ENCODE measurements around the gene EXTL1. TPM values are rescaled to one million over a fixed set of nuclear protein-coding genes. Genes with fewer than 3 reads are reported as not detected.

The EXTL1 gene
- polyA plus RNA-seq, 1 donor (not counting 4 experiments of a cell fraction or from before 2014, with no cell fraction given) = 0.13 TPM

DNA sequence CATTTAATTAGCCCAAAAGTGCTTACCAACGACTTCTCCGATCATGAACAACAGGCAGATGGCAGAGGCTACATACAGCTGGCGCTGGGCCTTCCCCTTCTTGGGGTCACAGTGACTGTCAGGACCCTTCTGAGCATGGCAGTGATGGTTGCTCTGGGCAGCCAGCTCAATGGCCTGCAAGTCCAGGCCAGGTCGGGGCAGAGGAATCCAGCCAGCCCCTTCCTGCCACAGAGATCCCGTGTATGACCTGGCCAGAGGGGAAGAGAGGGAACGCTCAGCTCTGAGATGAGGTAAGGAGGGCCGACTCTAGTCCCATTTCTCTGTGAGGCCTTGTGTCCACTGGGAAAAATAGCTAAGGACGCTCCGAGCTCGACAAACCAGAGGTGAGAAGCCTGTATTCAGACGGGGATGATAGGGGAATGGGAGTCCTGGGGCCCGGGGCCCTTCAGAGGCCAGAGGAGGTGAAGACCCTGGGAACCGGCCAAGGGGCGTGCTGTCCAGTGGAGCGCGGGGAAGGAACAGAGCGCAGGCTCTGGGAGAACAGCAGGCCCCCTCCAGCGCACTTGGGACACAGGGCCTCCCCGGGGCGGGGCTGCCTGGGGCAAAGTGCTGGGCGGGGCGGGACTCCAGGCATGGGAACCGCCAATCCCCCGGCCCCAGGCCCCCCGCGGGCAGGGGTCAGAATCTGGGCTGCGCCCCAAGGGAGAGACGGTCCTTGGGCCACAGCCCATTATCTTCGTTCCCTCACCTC lies 23.6 kb downstream of the EXTL1 start:
- Histone ChIP-seq H3K4me1 (ENCODE audit: control insufficient read depth, extremely low read depth, insufficient read depth, low read length) (no peaks in the 10 kb centered on the region), H3K9me3 (ENCODE audit: control insufficient read depth, low read depth, low read length) (no peaks in the 10 kb centered on the region), H2AFZ (ENCODE audit: control insufficient read depth, low read length) (no peak overlapping the region), H3K4me2 (ENCODE audit: control insufficient read depth, extremely low read depth, insufficient read depth, low read depth, low read length) (no peak overlapping the region), H3K27ac (ENCODE audit: control insufficient read depth, insufficient read depth, low read length) (no peak overlapping the region), H3K36me3 (ENCODE audit: control insufficient read depth in 2 of 2, extremely low read depth in 1 of 2, insufficient read depth in 2 of 2, low read length in 2 of 2) (no peaks in the 10 kb centered on the region), H3K4me3 (ENCODE audit: control insufficient read depth in 2 of 3, extremely low read depth in 1 of 3, insufficient read depth in 2 of 3, low read depth in 1 of 3, low read length in 3 of 3) (no peak overlapping the region), H4K20me1 (ENCODE audit: control insufficient read depth, extremely low read depth, insufficient read depth, low read length) (peaks cover 3% of the 10 kb centered on the region), H3K79me2 (ENCODE audit: control insufficient read depth, insufficient read depth, low read length) (no peaks in the 10 kb centered on the region), H3K27me3 (ENCODE audit: control insufficient read depth, extremely low read depth, insufficient read depth, low read length) (peaks cover 75% of the 10 kb centered on the region), H3K9ac (ENCODE audit: control insufficient read depth, extremely low read depth, insufficient read depth, low read length) (no peak overlapping the region), H3K9me1 (ENCODE audit: control insufficient read depth, extremely low read depth, insufficient read depth, low read length) (no peaks in the 10 kb centered on the region)
- DNase-seq (ENCODE audit: low read depth, low spot score) = no peak
- TF ChIP-seq EZH2 (IDR thresholded peaks at IDR 0.05; ENCODE audit: low read length) = no peak
- TF ChIP-seq, protein P1, sequence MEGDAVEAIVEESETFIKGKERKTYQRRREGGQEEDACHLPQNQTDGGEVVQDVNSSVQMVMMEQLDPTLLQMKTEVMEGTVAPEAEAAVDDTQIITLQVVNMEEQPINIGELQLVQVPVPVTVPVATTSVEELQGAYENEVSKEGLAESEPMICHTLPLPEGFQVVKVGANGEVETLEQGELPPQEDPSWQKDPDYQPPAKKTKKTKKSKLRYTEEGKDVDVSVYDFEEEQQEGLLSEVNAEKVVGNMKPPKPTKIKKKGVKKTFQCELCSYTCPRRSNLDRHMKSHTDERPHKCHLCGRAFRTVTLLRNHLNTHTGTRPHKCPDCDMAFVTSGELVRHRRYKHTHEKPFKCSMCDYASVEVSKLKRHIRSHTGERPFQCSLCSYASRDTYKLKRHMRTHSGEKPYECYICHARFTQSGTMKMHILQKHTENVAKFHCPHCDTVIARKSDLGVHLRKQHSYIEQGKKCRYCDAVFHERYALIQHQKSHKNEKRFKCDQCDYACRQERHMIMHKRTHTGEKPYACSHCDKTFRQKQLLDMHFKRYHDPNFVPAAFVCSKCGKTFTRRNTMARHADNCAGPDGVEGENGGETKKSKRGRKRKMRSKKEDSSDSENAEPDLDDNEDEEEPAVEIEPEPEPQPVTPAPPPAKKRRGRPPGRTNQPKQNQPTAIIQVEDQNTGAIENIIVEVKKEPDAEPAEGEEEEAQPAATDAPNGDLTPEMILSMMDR (optimal IDR thresholded peaks at IDR 0.05 in 1 of 3, IDR thresholded peaks at IDR 0.05 in 1 of 3, conservative IDR thresholded peaks at IDR 0.05 in 1 of 3; ENCODE audit: extremely low read depth in 1 of 3, insufficient read depth in 2 of 3, low read length in 3 of 3) = no peak
- FAIRE-seq = no peak
- dilution Hi-C loops (cut with MboI; ENCODE audit: extremely low pct_ligation_motif_present, low sequenced_read_pairs) = no loop called here

DNA sequence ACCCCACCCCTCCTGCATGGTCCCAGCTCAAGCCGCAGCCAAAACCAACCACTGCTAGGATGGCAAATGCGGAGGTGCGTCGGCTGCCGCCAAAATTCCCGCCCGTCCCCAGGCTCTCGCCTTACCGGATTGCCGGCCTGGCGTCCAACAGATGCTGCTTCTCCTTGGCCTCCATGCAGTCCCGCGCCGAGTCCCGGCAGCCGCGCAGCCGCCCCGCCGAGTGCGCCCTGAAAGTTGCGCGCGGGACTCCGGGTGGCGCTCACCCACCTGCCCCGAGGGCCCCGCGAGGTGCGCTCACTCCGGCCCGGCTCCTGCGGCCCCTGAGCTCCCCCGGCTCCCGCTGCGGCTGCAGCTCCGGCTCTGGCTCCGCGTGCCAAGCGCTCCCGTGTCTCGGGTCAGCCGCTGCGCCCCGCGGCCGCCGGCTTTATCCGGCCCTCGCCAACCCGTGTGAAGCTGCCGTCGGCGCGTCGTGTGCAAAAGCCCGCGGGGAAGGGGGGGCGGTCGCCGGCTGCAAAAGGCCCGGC lies 24.2 kb downstream of the EXTL1 start, which contains the start of gene SLC30A2:
Gene SLC30A2 (minus strand): TSS at position 397 of the 524 bp plus-strand sequence. CDS start 222 bp downstream, at position 175.
- dilution Hi-C loops (cut with MboI; ENCODE audit: extremely low pct_ligation_motif_present, low sequenced_read_pairs) = no loop called here
- no peak for FAIRE-seq

More for the DNA sequence above, 24.2 kb downstream of the EXTL1 start, which contains the start of gene SLC30A2:
- Histone ChIP-seq H4K20me1 (ENCODE audit: control insufficient read depth, extremely low read depth, insufficient read depth, low read length) (peaks cover 3% of the 10 kb centered on the region), H3K79me2 (ENCODE audit: control insufficient read depth, insufficient read depth, low read length) (no peaks in the 10 kb centered on the region), H3K4me1 (ENCODE audit: control insufficient read depth, extremely low read depth, insufficient read depth, low read length) (no peaks in the 10 kb centered on the region), H3K4me2 (ENCODE audit: control insufficient read depth, extremely low read depth, insufficient read depth, low read depth, low read length) (peak within 1 kb of the TSS; percentile 48), H3K27ac (ENCODE audit: control insufficient read depth, insufficient read depth, low read length) (no peak within 1 kb of the TSS), H3K4me3 (ENCODE audit: control insufficient read depth in 2 of 3, extremely low read depth in 1 of 3, insufficient read depth in 2 of 3, low read depth in 1 of 3, low read length in 3 of 3) (no peak within 1 kb of the TSS), H3K9ac (ENCODE audit: control insufficient read depth, extremely low read depth, insufficient read depth, low read length) (no peak within 1 kb of the TSS), H3K36me3 (ENCODE audit: control insufficient read depth in 2 of 2, extremely low read depth in 1 of 2, insufficient read depth in 2 of 2, low read length in 2 of 2) (no peaks in the 10 kb centered on the region), H3K9me1 (ENCODE audit: control insufficient read depth, extremely low read depth, insufficient read depth, low read length) (no peaks in the 10 kb centered on the region), H2AFZ (ENCODE audit: control insufficient read depth, low read length) (no peak within 1 kb of the TSS), H3K27me3 (ENCODE audit: control insufficient read depth, extremely low read depth, insufficient read depth, low read length) (peaks cover 76% of the 10 kb centered on the region), H3K9me3 (ENCODE audit: control insufficient read depth, low read depth, low read length) (no peaks in the 10 kb centered on the region)
- no peak for DNase-seq (ENCODE audit: low read depth, low spot score)
- peak; percentile 33 for TF ChIP-seq EZH2 (IDR thresholded peaks at IDR 0.05; ENCODE audit: low read length)
- TF ChIP-seq, protein P1 (optimal IDR thresholded peaks at IDR 0.05 in 1 of 3, IDR thresholded peaks at IDR 0.05 in 1 of 3, conservative IDR thresholded peaks at IDR 0.05 in 1 of 3; ENCODE audit: extremely low read depth in 1 of 3, insufficient read depth in 2 of 3, low read length in 3 of 3) = no peak
